Kidney capillary endothelial cell (primary cell): Measurements from ENCODE around the gene TSNAX.
"Not testable (repeated sequence)": the region's sequence is repeated elsewhere in the genome, so short reads cannot be mapped to it uniquely, and the experiment has no call there.

Source experiments
- DNase-seq: peaks from one replicate; pipeline ENCODE4 v3.0.0-alpha.2; 2018; ENCODE audit warnings: low spot score

The TSNAX gene, protein sequence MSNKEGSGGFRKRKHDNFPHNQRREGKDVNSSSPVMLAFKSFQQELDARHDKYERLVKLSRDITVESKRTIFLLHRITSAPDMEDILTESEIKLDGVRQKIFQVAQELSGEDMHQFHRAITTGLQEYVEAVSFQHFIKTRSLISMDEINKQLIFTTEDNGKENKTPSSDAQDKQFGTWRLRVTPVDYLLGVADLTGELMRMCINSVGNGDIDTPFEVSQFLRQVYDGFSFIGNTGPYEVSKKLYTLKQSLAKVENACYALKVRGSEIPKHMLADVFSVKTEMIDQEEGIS

DNA sequence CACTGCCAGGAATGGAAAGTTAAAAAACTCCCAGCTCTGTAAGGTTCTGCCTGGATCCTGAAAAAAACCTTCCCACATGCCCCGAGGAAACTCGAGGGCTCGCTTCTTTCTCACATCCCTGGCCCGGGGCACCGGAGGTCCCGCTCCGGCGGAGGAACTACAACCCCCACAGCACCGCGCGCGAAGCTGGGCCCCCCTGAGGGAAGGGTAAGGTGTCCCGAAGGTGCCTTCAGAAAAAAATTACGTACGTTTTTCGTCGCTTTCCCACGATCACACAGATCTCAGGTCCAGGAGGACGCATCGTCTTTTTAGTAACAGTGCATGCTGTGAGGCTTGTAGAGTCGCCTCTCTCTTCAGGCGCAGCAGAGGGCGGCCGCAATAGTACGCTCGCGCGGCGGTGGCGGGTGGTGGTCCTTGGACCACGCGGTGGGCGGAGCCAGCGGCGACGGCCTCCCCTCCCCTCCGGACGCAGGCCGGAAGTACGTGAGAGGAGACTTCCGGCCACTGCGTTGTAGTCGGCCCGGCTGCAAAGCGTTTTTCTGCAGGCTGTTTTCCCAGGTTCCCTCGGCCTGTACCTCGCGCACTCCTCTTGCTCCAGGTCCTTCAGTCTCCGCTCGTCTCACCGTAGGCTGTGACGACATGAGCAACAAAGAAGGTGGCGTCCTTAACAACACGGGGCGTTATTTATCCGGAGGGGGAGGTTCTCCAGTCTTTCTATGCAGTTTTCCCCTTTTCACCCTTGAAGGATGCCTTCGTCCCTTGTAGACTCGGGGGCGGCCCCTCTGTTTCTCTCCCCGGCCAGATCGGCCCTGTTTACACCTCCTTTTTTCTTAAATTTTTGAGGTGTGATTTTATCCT, at the start of gene TSNAX:
TSNAX (plus strand) TSS at position 498 of the 858 bp plus-strand sequence; CDS start at position 640, 142 bp downstream.
- peak; percentile 93 for DNase-seq

DNA sequence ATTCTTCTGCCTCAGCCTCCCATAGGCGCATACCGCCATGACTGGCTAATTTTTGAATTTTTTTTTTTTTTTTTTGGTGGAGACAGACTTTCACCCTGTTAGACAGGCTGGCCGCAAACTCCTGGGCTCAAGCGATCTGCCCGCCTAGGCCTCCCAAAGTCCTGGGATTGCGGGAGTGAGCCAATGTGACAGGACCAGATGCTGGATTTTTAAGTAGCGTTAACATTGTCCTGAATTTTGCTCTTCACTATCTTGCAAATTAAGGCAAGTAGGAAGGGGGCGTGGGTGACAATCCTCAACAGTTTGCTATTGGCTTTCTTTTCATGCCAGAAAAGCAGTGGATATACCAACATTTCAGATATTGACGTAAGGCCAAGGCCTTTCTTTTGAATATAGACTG, 49.7 kb upstream of the TSNAX start:
- DNase-seq = no peak

DNA sequence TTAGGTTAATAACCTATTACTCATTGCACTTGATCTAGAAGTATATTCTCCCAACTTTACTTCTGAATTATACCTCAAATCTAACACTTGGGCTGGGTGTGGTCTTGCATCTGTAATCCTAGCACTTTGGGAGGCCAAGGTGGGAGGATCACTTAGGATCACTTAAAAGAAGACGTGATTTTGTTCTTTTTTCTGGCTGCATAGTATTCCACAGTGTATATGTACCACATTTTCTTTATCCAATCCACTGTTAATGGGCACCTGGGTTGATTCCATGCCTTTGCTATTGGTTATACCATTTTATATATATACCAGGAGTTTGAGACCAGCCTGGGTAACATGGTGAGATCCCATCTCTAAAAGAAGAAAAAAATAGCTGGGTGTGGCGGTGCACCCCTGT, 48.5 kb upstream of the TSNAX start:
- DNase-seq = no peak

DNA sequence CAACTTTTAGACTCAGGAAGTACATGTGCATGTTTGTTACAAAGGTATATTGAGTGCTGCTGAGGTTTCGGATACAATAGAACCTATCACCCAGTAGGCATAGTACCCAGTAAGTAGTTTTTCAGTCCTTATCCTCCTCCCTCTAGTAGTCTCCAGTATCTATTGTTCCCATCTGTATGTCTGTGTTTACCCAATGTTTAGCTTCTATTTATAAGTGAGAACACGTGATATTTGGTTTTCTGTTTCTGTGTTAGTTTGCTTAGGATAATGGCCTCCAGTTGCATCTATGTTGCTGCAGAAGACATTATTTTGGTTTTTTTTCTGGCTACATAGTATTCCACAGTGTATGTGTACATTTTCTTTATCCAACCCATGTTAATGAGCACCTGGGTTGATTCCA, 47.2 kb upstream of the TSNAX start:
- DNase-seq = no peak

DNA sequence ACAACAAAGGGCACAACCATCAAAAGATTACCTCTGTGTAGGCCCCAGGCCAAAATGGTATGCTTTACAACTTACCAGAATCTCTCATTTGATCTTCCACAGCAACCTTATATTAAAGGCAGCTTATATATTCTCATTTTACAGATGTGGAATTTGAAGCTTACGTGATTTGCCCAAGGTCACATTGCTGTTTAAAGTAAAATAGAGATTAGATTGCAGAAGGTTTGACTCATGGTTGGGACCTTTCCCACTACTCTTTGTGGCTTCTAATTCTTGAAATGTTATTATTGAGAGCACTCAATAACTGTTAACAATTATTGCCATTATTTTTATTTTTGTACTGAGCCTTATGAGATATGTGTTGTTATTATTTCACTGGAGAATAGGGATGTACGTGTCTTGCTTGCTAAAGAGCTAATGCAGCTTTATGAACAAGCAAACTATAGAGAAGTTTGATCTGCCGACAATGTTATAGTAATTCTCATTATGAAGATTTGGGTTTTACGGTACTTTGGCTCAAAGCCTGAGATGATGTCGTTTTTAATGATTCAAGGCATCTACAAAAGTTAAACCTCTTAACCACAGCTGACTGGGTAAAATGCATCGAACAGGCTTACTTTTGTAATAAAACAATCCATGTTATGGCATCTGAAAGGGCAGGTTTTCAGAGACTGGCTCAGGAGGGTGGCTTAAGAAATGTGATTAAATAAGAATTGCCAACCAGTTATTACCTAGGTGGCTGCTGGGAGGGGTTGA, 43.3 kb upstream of the TSNAX start:
- no peak for DNase-seq

DNA sequence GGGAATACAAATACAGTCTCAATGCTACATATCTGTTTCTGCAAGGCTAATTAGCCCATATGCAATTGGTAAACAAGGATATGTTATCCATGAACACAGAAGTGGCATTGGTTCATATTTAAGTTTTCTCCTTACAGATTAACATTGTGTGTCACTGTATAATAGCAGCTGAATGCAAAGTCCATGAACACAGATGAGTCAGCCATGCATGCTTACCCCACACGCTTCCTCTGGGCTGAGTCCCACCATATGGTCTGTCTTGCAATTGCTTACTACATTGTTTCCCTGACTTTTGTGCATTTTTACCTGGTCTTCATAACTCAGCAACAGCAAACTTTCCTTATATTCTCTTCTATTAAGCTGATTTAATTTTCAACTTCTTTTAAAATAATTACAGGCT, 41.5 kb upstream of the TSNAX start:
- no peak for DNase-seq

DNA sequence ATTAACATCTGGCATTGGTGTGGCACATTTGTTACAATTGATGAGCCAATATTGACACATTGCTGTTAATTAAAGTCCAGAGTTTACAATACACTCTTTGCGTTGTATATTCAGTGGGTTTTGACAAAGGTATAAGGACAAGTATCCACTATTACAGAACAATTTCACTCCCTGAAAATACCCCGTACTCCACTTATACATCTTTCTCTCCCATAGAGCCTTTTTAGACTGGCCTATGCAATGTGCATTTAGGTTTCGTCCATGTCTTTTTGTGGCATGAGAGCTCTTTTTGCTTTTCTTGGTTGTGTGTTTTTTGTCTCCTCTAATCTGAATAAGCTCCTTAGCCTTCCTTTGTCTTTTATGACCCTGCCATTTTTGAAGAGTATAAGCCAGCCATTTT, 40.6 kb upstream of the TSNAX start:
- no peak for DNase-seq

DNA sequence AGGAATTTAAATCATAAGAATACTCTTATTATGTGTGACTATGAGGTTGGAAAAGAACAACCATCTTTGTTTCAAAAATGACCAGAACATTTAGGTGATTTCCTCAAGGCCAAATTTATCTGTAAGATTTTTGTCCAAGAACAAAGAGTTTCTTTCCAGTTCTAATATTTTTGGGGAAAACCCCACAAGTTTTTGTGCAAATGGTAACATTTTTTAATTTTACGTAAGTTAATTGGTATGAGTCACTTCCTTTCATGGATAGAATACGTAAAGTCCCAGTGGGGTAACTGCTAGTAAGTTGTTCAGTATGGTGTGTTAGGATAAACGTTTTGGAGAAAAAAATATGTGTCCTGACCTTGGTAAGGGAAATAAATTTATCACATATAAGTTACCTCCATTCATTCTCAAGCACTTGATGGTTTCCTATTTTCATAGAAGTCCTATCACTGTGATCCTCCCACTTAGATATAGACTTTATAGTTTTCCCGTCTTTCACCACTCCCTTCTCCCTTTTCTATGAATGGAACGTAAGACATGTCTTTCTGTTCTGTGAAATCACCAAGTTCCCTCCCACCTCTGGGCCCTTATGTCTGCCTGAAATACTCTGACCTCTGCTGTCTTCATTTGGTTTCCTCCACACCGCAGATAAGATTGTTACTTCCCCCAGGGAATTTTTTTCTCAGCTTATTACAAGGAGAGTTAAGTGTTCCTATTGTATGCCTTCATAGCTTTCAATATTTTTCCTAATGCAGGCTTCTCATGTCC, 34.9 kb upstream of the TSNAX start:
- DNase-seq = no peak

DNA sequence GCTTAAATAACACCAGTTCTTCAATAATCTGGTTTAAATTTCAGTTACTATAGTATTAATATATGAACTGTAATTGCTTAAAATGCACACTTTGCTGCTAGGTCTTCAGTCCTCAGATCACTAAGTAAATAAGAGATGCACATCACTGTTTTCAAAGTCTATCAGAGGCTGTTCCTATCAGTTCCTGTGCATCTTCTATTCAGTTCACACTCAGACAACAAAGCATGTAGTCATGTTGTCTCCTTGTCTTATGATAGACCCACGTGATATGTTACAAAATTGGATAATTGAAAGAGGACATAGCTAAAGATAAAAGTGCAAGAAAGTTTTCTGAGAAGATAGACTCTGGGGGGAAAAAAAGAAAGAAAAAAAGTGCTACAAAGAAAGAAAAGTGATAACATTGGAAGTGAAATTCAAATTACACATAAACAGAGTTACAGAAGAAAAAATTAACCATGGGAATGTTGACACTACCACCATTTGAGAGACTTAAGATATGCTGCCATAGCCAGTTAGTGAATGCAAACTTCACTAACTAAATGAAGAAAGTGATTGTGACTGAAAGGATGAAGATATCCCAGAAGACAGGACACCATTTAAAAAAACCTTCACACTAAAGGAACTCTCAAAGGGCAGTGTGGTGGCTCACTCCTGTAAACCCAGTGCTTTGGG, 33.9 kb upstream of the TSNAX start:
- no peak for DNase-seq

DNA sequence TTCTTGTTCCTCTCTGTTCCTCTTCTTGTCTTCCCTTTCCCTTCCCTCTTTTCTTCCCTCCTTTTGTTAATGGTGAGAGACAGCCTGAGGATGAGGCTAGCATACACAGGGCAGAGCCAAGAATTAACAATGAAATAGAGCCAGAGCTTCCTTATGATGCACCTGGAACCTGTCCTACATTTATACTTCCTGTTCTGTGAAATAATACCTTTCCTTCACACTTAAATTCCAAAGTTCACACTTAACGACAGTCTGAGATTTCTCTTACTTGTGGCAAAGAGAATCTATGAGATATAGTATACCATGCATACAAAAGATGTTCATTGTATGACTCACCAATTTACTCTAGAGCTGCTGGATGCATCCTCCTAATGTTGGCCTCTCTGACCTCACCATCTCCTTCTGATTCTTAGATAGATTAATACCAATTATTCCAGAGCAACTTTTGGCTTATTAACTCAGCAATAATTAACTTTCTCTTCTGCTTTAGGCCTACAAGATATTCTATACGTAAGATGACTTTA, 30.8 kb upstream of the TSNAX start:
- DNase-seq = no peak

DNA sequence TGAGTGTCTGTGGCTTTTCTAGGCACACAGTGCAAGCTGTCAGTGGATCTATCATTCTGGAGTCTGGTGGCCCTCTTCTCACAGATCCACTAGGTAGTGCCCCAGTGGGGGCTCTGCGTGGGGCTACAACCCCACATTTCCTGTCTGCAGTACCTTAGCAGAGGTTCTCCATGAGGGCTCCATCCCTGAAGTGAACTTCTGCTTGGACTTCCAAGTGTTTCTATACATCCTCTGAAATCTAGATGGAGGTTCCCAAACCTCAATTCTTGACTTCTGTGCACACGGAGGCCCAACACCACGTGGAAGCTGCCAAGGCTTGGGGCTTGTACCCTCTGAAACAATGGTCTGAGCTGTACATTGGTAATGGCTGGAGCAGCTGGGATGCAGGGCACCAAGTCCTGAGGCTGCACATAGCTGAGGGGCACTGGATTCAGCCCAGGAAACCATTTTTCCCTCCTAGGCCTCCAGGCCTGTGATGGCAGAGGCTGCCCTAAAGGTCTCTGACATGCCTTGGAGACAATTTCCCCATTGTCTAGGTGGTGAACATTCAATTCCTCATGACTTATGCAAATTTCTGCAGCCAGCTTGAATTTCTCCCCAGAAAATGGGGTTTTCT, 29.2 kb upstream of the TSNAX start:
- DNase-seq = no peak

DNA sequence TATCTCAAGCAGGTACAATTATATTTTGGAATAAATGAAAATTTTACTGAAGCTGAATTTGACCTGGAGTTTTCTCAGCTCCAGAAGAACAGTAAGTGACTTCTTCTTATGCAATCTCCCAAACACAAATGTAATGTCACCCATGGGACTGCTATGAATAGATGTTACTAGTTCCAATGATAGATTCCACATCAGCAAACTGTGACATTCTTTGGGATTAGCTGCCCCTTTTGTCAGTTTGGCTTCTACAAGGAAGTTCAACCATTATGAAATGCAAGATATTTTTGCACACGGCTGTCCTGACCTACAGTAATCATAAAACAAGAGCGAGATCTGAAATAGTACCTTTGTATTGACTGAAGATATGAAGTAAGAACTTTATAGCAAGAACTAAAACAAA, 27.8 kb upstream of the TSNAX start:
- DNase-seq = no peak

DNA sequence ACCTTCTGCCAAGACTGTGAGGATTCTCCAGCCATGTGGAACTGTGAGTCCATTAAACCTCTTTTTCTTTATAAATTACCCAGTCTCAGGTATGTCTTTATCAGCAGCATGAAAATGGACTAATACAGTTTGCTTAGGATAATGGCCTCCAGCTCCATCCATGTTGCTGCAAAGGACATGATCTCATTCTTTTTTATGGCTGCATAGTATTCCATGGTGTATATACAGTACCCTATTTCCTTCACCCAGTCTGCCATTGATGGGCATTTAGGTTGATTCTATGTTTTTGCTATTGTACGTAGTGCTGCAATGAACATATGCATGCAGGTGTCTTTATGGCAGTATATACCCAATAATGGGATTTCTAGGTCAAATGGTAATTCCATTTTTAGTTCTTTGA, 25.3 kb upstream of the TSNAX start:
- DNase-seq = not testable (repeated sequence)

DNA sequence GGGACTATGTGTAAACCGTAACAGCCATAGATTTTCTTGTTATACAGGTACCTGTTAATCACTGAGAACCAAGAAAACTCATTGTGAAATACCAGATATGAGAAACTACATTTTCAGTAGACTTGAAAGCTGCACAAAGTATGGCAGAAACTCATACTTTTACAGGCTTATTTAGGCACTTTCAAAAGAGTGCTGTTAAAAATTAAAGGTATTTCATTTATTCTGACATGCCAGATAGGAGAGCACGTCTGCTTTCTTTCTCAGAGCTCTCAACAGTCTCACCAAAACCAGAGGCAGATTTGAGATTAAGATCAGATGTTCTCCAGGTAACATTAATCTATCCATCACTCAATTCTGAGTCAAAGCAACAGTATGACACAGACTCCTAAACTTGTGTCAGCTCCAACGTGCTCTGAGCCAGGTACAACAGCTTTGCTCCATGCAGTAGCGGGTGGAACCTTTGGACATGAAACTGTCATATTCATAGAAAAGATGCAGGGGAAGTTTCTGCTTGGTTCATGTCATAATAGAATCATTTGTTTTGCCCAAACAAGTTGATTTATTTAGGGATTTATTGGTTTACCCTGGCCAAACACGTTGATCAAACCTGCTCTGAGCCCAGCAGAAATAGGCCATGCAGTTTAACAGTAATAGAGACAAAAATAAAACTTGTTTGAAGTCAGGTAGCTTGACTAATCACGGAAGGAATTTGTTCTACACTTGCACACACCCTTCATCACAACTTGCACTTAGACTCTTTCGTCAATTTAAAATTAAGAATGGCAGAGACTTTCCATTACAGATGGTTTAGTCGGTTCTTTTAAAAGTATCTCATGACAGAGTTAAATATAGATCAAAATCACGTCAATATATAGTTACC, 20.8 kb upstream of the TSNAX start:
- DNase-seq = no peak

DNA sequence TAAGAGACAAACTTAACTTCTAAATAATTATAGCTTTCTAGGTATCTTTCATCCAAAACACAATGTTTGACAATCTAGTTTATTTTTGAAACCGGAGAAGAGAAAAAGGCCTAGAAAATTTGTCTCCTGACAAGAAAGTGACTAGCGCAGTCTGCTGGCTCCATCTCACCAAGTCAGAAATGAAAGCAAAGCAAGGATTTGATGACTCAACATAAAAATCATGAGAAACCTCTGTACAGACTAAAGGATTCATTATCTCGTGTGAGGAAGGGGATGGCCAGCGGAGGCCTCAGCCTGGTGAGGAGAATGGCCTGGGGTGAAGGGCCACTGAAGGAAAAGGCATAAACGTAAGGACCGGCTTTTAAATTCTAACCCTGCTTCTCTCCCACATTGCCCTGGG, 20.0 kb upstream of the TSNAX start:
- no peak for DNase-seq

DNA sequence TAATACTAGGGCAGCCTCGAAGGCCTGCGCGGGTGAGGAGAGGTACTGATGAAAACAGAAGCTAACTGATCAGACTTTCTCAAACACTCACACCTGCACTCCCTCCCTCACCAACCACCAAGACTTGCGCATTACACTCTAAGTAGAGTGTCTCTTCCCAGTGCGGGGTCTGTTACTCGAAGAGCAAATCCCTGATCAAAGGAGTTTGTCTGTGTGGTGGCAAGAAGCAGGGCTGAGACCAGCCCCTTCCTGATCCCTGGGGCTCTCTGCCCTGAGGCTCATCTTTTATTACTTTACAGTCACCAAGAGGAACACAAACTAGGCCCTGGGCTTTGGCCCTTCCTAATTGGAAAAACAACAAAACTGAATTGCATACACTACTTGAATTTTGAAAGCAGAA, 19.5 kb upstream of the TSNAX start:
- no peak for DNase-seq

DNA sequence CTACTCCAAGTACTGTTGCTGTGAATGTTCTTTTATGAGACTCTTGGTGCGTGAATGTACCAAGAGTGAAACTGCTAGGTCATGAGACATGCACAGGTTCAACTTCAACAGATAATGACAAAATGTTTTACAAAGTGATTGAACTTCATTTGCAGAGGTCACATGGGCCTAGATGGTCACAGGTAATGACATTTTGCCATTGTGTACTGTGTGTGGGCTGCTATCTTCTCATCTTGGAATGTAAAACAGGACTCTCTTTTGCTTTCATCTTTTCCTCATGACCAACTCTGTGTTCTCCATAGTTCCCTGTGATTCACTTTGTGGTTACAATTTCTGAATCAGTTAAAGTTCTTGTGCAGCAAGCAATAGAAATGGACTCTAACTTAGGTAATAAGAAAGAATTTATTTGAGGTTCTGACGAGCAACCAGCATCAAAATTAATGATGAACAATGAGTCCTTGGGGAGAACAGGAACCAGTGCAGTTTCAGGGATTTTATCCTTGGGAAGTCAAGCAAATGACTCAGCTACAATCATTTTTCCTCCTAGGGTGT, 16.2 kb upstream of the TSNAX start:
- DNase-seq = peak; percentile 23

DNA sequence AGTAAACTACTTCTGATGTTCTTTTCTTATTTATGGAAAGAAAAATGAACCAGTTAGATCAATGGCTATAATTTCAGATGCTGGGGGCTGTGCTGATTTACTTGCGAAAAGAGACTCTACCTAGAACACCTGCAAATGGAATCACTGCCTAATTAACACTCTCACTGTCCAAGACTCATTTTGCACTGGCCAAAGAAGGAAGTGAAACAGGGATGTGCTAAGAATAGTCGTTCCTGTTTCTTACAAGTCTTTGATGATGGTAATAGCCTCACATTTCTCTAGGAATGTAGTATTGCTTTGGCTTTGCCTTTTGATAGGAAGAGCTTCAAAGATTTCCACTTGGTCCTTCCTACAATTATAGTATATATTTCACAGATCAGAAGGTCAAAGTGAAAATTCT, 12.7 kb upstream of the TSNAX start:
- peak; percentile 16 for DNase-seq

DNA sequence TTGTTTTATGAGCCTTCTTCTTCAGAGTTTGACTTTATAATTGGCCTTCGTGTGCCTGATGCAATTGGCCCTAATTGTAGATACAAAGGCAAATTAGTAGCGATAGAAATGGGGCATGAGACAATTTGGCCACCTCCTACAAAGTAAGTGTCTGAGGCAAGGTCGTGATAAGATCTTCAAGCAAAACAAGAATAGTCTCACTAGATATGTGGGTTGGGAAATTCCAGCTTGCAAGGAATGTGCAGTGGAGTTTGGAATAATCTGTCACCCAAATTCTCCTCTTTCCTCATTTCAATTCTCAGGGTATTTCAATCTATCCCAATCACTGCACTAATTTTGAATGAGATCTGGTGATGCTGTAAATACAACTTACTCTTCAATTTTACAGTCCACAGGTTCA, 11.4 kb upstream of the TSNAX start:
- DNase-seq = no peak
